AG04450 (cell line): ENCODE measurements around the gene NOL4L. TPM values are rescaled to one million over a fixed set of nuclear protein-coding genes. Genes with fewer than 3 reads are reported as not detected.

ENCODE experiments used
- CTCF ChIA-PET: fragments of 300-600, 350-600 bp; formaldehyde crosslinking; extraction: SDS; loops from one replicate; lab custom pipeline; 2022; ENCODE audit warnings: antibody characterized with exemption, inconsistent platforms; lab: Charles Lee
- POLR2A ChIA-PET: fragments of 350-600 bp; formaldehyde crosslinking; extraction: SDS; loops from one replicate; lab custom pipeline; 2021; ENCODE audit warnings: antibody characterized with exemption, inconsistent platforms; lab: Yijun Ruan, JAX
- DNase-seq: peaks from one replicate; pipeline ENCODE4 v3.0.0-alpha.2; 2011; ENCODE audit warnings: low read depth, low spot score
- H3K27ac ChIP-seq: one replicate; pipeline ENCODE4 v1.5.1; 2012; ENCODE audit warnings: low read depth, low read length, control low read depth
- H3K27me3 ChIP-seq: one replicate; pipeline ENCODE4 v1.6.0; 2012; ENCODE audit warnings: low read length; ENCODE audit not compliant: control insufficient read depth, insufficient read depth
- H3K4me3 ChIP-seq: 2 replicates; pipeline ENCODE4 v1.5.1; 2011; ENCODE audit warnings: mild to moderate bottlenecking, low read depth, low read length, control low read depth
- H3K9me3 ChIP-seq: 2 replicates; pipeline ENCODE4 v1.5.1; 2012; ENCODE audit warnings: low read length; ENCODE audit not compliant: control insufficient read depth, insufficient read depth
- polyA plus RNA-seq: library from polyadenylated mRNA; depleted of rRNA; stranded (reverse); fragments of >200 nt; gene quantifications from 2 replicates; pipeline ENCODE4 v1.2.3, GENCODE V29; 2011
- TF ChIP-seq, protein P1 (sequence below): IDR thresholded peaks from 2 replicates; pipeline ENCODE4 v1.5.1; 2011; ENCODE audit warnings: low read depth, low read length, control low read depth, inconsistent platforms

Gene NOL4L
- polyA plus RNA-seq, 1 experiment, result 6.7 TPM

DNA sequence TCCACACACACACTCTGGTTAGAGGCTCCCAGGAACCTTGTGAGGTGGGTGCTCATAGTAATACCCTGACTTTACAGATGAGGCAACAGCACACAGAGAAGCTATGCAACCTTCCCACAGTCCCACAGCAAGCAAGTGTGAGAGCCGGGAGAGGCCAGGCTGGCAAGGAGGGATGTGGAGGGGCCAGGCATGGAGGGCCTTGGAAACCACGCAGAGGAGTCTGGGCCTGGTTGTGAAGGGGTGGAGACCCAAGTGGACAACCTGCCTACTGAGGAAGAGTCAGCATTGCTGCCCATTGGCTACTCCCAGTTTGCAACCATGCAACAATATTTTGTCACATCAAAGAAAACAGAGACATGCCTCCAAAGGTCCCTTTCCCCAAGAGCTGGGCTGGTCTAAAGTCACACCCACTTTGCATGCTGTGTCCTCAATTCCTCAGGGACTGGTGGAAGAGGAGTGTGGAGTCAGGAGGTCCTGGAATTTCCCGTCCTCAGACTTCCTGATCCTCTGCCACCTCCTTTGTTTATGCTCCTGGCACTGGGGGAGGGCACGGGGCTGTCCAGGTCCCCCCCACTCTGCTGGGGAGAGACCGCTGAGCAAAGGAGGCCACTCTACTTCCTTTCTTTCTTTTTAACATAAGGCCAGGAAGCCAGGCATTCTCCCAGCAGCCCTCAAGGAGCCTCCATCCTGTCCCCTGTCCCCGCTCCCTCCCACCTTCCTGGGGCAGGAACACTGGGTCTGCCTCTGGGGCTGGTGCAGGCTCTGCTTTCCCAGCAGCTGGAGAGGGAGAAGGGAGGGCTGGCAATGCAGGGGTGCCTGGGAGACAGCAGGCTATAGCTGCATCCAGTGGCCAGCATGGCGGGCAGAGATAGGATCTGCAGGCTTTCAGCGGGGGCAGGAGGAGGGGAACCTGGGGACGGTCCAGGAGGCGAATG lies 68.3 kb downstream of the NOL4L start:
- Histone ChIP-seq H3K27me3 (no peaks in the 10 kb centered on the region), H3K9me3 (no peaks in the 10 kb centered on the region; the same call in 1 of the 2 replicates), H3K4me3 (no peak overlapping the region), H3K27ac (peak overlapping the region; percentile 2)
- TF ChIP-seq, protein P1, sequence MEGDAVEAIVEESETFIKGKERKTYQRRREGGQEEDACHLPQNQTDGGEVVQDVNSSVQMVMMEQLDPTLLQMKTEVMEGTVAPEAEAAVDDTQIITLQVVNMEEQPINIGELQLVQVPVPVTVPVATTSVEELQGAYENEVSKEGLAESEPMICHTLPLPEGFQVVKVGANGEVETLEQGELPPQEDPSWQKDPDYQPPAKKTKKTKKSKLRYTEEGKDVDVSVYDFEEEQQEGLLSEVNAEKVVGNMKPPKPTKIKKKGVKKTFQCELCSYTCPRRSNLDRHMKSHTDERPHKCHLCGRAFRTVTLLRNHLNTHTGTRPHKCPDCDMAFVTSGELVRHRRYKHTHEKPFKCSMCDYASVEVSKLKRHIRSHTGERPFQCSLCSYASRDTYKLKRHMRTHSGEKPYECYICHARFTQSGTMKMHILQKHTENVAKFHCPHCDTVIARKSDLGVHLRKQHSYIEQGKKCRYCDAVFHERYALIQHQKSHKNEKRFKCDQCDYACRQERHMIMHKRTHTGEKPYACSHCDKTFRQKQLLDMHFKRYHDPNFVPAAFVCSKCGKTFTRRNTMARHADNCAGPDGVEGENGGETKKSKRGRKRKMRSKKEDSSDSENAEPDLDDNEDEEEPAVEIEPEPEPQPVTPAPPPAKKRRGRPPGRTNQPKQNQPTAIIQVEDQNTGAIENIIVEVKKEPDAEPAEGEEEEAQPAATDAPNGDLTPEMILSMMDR, result no peak
- POLR2A ChIA-PET, result no interaction called here
- no peak for DNase-seq
- CTCF ChIA-PET, result interaction anchor here (11.4 kb wide), 1 partner anchor 136 kb away, joined by 242 read pairs; no protein-coding TSS in a partner anchor

DNA sequence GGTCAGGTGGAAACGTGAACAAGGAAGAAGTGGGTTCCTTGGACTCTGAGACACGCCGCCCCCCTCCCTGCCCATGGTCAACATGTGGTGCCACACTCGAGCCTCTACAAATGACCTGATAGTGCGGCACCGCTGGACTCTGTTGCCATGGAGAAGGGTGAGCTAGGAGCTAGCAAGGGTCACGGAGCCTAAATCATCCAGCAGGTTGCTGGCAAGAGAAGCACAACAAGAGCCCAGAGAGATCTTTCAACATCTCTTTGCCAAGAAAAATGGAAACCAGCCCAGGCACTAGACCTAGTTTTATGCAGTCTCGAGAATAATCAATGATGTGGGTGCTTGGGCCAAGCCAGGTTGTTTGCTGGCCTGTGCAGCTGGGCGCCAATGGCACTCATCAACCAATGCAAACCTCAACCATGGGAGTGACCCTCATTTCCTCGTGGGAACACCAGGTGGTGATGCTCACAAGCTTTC lies 69.5 kb downstream of the NOL4L start:
- ChIA-PET CTCF (interaction anchor here (11.4 kb wide), 1 partner anchor 137 kb away, joined by 242 read pairs; no protein-coding TSS in a partner anchor), POLR2A (no interaction called here)
- Histone ChIP-seq H3K9me3 (no peaks in the 10 kb centered on the region; the same call in 1 of the 2 replicates), H3K4me3 (no peak overlapping the region), H3K27ac (no peak overlapping the region), H3K27me3 (no peaks in the 10 kb centered on the region)
- TF ChIP-seq, protein P1, result no peak
- DNase-seq, result no peak

- POLR2A ChIA-PET, result no interaction called here
- Histone ChIP-seq H3K27me3 (no peaks in the 10 kb centered on the region), H3K9me3 (no peaks in the 10 kb centered on the region; the same call in 1 of the 2 replicates), H3K4me3 (no peak overlapping the region), H3K27ac (no peak overlapping the region)
- CTCF ChIA-PET, result interaction anchor here (1.1 to 11.4 kb wide), 2 partner anchors 8 to 138 kb away, joined by 3 to 242 read pairs; no protein-coding TSS in a partner anchor
- DNase-seq, result no peak
- TF ChIP-seq, protein P1, result no peak
Observed at GRCh38 chr20:32514760-32515159, 70.4 kb downstream of the NOL4L start.

DNA sequence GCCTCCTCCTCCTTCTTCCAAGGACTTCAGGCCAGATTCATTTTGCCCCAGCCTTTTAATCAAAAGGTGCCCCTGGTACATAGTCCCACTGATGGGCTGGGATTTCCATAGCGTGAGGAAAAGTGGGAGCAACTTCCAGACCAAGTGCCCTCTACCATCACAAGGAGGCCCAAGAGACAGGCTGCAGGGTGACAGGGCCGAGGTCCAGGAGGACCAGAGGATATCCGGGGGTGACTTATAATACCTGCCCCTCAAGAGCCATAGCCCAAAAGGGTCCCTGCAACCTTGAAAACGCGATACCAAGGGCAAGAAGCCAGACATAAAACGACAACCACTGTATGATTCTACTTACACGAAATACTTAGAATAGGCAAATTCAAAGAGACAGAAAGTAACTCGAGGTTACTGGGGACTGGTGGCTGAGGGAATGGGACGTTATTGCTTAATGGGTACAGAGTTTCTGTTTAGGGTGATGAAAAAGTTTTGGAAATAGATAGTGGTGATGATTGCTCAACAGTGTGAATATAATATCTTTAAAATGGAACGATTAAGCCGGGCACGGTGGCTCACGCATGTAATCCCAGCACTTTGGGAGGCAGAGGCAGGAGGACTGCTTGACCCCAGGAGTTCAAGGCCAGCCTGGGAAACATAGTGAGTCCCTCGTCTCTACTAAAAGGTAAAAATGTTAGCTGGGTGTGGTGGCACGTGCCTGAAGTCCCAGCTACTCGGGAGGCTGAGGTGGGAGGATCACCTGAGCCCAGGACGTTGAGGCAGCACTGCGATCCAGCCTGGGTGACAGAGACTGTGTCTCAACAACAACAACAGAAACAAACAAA lies 71.9 kb downstream of the NOL4L start:
- TF ChIP-seq, protein P1, result no peak
- no peak overlapping the region for H3K27ac ChIP-seq
- no peak overlapping the region for H3K4me3 ChIP-seq
- DNase-seq, result no peak
- H3K27me3 ChIP-seq, result no peaks in the 10 kb centered on the region
- POLR2A ChIA-PET, result no interaction called here
- CTCF ChIA-PET, result interaction anchor here (1.1 kb wide), 1 partner anchor 9 kb away, joined by 3 read pairs; no protein-coding TSS in a partner anchor
- no peaks in the 10 kb centered on the region; the same call in 1 of the 2 replicates for H3K9me3 ChIP-seq
